ENCODE data around the gene ENC1. TPM values are rescaled to one million over a fixed set of nuclear protein-coding genes. Genes with fewer than 3 reads are reported as not detected.

ENC1 gene
- total and polyA plus RNA-seq, 2 of the 8 experiments (the other 6 are each of a cell fraction or from before 2014, with no cell fraction given), result 5.5 to 13.2 TPM

- H3K14ac ChIP-seq (ENCODE audit: insufficient read length), result no peak overlapping the region
- H2BK15ac ChIP-seq (ENCODE audit: low read length), result no peak overlapping the region
- 96% methylated on average over 3 of the region's 3 CpGs; no CpG with 5 or more reads in 1 of the 2 experiments for WGBS, 2 experiments (ENCODE audit: extremely low coverage in 1 of 2, insufficient coverage in 1 of 2, insufficient read length in 1 of 2, insufficient replicate concordance in 2 of 2, low coverage in 1 of 2, low lambda C conversion rate in 2 of 2, missing lambda C conversion rate in 1 of 2)
- no peaks in the 10 kb centered on the region for H4K20me1 ChIP-seq (replicated peaks in 1 of 2; ENCODE audit: control insufficient read depth in 1 of 2, insufficient read depth in 2 of 2, low read length in 2 of 2)
- ChIA-PET CTCF (ENCODE audit: partially characterized antibody) (interaction anchor here (0.6 to 1.5 kb wide), 3 partner anchors 14 to 678 kb away, joined by 3 to 4 read pairs (median 4); no protein-coding TSS in a partner anchor), POLR2A (ENCODE audit: partially characterized antibody) (interaction anchor here (1.0 kb wide), 1 partner anchor 60 kb away, joined by 4 read pairs; the partner anchor contains the start of gene ENC1)
- no peak overlapping the region for H2BK5ac ChIP-seq (ENCODE audit: low read depth, low read length)
- H2AFZ ChIP-seq (ENCODE audit: low read length), result no peak overlapping the region
- no peak overlapping the region for H2AK5ac ChIP-seq (ENCODE audit: low read depth, low read length)
- H3K56ac ChIP-seq (replicated peaks; ENCODE audit: insufficient read length, low read depth, low read length), result no peak overlapping the region
- H3K4ac ChIP-seq (replicated peaks; ENCODE audit: insufficient read length, low read depth, low read length), result no peak overlapping the region
- H3K36me3 ChIP-seq (ENCODE audit: control insufficient read depth in 2 of 4, insufficient read depth in 4 of 4, low read length in 3 of 4), result no peaks in the 10 kb centered on the region
- no peaks in the 10 kb centered on the region for H3K9me3 ChIP-seq (ENCODE audit: insufficient read depth in 2 of 2, low read depth in 1 of 2, low read length in 1 of 2)
- H3K18ac ChIP-seq (ENCODE audit: extremely low read depth, low read length), result no peak overlapping the region
- H3K4me3 ChIP-seq (ENCODE audit: extremely low read depth in 1 of 4, insufficient read depth in 2 of 4, low read depth in 3 of 4, low read length in 4 of 4), result no peak overlapping the region
- H3K79me1 ChIP-seq (ENCODE audit: low read depth, low read length), result no peaks in the 10 kb centered on the region
- no peaks in the 10 kb centered on the region for H3K27me3 ChIP-seq (replicated peaks in 1 of 4; ENCODE audit: control insufficient read depth in 3 of 4, extremely low read depth in 1 of 4, insufficient read depth in 3 of 4, low read length in 3 of 4)
- no peak overlapping the region for H2BK120ac ChIP-seq (replicated peaks; ENCODE audit: low read depth, low read length)
- no peak for DNase-seq (ENCODE audit: low read depth in 1 of 2, low spot score in 2 of 2)
- H3K23me2 ChIP-seq (ENCODE audit: low read depth, low read length), result no peaks in the 10 kb centered on the region
- no peak overlapping the region for H3K9ac ChIP-seq (replicated peaks in 1 of 4; ENCODE audit: extremely low read depth in 1 of 4, low read depth in 3 of 4, low read length in 3 of 4)
- FAIRE-seq, result no peak
- no peak overlapping the region for H3K23ac ChIP-seq (ENCODE audit: insufficient read length)
- H4K5ac ChIP-seq (ENCODE audit: insufficient read length, low read depth, low read length), result no peak overlapping the region
- H3K4me1 ChIP-seq (replicated peaks in 1 of 4; ENCODE audit: control insufficient read depth in 3 of 4, insufficient read depth in 4 of 4, low read length in 3 of 4), result peaks cover 0 to 4% (median 0%) of the 10 kb centered on the region in 4 experiments; a peak in 1 of 7 replicates
- no peak overlapping the region for H4K8ac ChIP-seq (ENCODE audit: extremely low read depth, insufficient read depth, low read length)
- no peak overlapping the region for H2BK12ac ChIP-seq (ENCODE audit: low read depth, low read length)
- no peak overlapping the region for H4K91ac ChIP-seq (replicated peaks; ENCODE audit: insufficient read length, low read length)
- no peak overlapping the region for H3K4me2 ChIP-seq (ENCODE audit: insufficient read depth in 1 of 2, low read depth in 2 of 2, low read length in 2 of 2)
- TF ChIP-seq NRF1 (IDR thresholded peaks at IDR 0.05; ENCODE audit: low read depth, low read length) (no peak), CBX5 (IDR thresholded peaks at IDR 0.05; ENCODE audit: low read depth, low read length) (no peak), CHD1 (IDR thresholded peaks at IDR 0.05; ENCODE audit: low read depth, low read length) (no peak), YY1 (IDR thresholded peaks at IDR 0.05; ENCODE audit: low read depth, low read length) (no peak), USF2 (IDR thresholded peaks at IDR 0.05; ENCODE audit: low read length) (no peak), RAD21 (IDR thresholded peaks at IDR 0.05 in 1 of 2, conservative IDR thresholded peaks at IDR 0.05 in 1 of 2; ENCODE audit: low read depth in 2 of 2, low read length in 2 of 2) (no peak), MAFK (IDR thresholded peaks at IDR 0.05; ENCODE audit: low read depth, low read length) (no peak)
- no peak overlapping the region for H2BK20ac ChIP-seq (ENCODE audit: low read length)
- no peak overlapping the region for H3K27ac ChIP-seq (ENCODE audit: low read depth, low read length)
- no peaks in the 10 kb centered on the region for H3K79me2 ChIP-seq (ENCODE audit: control insufficient read depth in 1 of 2, insufficient read depth in 2 of 2, low read length in 2 of 2)
These were observed 59.8 kb downstream of the ENC1 start for GRCh38 chr5:74580729-74581109.
